Measurements from ENCODE around the gene RTL10. TPM values are rescaled to one million over a fixed set of nuclear protein-coding genes. Genes with fewer than 3 reads are reported as not detected.

Gene RTL10
- total RNA-seq, 1 donor from 2014 or later = 35.1 TPM

DNA sequence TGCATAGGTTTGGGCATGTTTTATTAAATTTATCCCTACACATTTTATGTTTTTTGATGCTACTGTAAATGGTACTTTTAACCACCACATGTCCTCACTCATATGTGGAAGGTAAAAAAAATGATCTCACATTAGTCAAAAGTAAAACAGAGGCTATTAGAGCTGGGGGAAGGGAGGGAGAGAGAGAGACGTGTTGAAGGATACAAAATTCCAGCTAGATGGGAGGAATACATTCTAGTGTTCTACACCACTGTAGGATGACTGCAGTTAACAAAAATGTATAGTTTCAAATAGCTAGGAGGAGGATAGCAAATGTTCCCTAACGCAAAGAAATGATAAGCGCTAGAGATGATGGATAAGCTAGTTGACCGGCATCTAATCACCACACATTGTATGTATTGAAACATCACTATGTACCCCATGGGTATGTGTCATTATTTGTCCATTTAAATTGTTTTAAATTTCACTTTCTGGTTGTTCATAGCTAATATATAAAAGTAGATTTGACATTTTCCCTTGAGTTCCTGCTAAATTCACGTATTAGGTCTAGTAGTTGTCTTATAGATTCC, 9.9 kb upstream of the RTL10 start:
- Mint-ChIP-seq H3K4me3 (no peak overlapping the region), H3K4me1 (peaks cover 12% of the 10 kb centered on the region), H3K36me3 (peaks cover 5% of the 10 kb centered on the region), H3K27me3 (ENCODE audit: low read depth) (no peaks in the 10 kb centered on the region), H3K9me3 (peaks cover 3% of the 10 kb centered on the region), H3K27ac (peak overlapping the region; percentile 11)
- no peak for DNase-seq (ENCODE audit: low spot score in 2 of 2, unreplicated experiment in 2 of 2)
- TF ChIP-seq, protein P1, sequence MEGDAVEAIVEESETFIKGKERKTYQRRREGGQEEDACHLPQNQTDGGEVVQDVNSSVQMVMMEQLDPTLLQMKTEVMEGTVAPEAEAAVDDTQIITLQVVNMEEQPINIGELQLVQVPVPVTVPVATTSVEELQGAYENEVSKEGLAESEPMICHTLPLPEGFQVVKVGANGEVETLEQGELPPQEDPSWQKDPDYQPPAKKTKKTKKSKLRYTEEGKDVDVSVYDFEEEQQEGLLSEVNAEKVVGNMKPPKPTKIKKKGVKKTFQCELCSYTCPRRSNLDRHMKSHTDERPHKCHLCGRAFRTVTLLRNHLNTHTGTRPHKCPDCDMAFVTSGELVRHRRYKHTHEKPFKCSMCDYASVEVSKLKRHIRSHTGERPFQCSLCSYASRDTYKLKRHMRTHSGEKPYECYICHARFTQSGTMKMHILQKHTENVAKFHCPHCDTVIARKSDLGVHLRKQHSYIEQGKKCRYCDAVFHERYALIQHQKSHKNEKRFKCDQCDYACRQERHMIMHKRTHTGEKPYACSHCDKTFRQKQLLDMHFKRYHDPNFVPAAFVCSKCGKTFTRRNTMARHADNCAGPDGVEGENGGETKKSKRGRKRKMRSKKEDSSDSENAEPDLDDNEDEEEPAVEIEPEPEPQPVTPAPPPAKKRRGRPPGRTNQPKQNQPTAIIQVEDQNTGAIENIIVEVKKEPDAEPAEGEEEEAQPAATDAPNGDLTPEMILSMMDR (IDR thresholded peaks at IDR 0.05; ENCODE audit: unreplicated experiment) = no peak

DNA sequence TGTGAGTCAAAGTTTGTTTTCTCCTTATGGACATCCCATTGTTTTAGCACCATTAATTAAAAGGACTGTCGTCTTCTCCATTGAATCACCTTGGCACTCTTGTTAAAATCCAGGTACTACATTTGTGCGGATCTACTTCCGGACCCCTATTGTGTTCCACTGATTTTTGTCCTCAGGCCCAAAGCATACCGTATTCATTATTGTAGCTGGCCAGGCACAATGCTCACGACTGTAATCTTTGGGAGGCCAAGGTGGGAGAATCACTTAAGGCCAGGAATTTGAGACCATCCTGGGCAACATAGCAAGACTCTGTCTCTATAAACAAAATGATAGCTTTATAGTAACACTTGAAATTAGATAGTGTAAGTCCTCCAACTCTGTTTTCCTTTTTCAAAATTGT, 8.9 kb upstream of the RTL10 start:
- DNase-seq (ENCODE audit: low spot score in 2 of 2, unreplicated experiment in 2 of 2) = no peak
- Mint-ChIP-seq H3K27ac (no peak overlapping the region), H3K4me3 (no peak overlapping the region), H3K27me3 (ENCODE audit: low read depth) (no peaks in the 10 kb centered on the region), H3K9me3 (peaks cover 5% of the 10 kb centered on the region), H3K36me3 (peaks cover 5% of the 10 kb centered on the region), H3K4me1 (peaks cover 12% of the 10 kb centered on the region)
- TF ChIP-seq, protein P1 (IDR thresholded peaks at IDR 0.05; ENCODE audit: unreplicated experiment) = no peak

DNA sequence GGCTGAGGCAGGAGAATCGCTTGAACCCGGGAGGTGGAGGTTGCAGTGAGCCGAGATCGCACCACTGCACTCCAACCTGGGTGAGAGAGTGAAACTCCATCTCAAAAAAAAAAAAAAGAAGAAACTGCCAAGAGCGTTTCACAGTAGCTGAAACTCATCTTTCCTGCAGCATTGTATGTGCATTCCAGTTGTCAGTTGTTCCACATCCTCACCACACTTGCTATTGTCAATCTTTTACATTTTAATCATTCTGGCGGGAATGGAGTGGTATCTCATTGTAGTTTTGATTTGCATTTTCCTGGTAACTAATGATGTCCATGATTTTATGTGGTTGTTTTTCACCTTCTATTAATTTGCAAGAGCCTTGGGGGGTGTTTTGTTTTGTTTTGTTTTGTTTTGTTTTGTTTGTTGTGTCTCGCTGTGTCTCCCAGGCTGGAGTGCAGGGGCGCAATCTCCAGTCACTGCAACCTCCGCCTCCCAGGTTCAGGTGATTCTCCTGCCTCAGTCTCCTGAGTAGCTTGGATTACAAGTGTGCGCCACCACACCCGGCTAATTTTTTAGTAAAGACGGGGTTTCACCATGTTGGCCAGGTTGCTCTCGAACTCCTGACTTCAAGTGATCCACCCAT, 8.1 kb upstream of the RTL10 start:
- DNase-seq (ENCODE audit: low spot score in 2 of 2, unreplicated experiment in 2 of 2) = no peak
- peaks cover 5% of the 10 kb centered on the region for H3K36me3 Mint-ChIP-seq
- H3K27me3 Mint-ChIP-seq (ENCODE audit: low read depth) = no peaks in the 10 kb centered on the region
- H3K4me3 Mint-ChIP-seq = no peak overlapping the region
- H3K4me1 Mint-ChIP-seq = peaks cover 12% of the 10 kb centered on the region
- TF ChIP-seq, protein P1 (IDR thresholded peaks at IDR 0.05; ENCODE audit: unreplicated experiment) = no peak
- H3K9me3 Mint-ChIP-seq = peaks cover 5% of the 10 kb centered on the region
- H3K27ac Mint-ChIP-seq = no peak overlapping the region

DNA sequence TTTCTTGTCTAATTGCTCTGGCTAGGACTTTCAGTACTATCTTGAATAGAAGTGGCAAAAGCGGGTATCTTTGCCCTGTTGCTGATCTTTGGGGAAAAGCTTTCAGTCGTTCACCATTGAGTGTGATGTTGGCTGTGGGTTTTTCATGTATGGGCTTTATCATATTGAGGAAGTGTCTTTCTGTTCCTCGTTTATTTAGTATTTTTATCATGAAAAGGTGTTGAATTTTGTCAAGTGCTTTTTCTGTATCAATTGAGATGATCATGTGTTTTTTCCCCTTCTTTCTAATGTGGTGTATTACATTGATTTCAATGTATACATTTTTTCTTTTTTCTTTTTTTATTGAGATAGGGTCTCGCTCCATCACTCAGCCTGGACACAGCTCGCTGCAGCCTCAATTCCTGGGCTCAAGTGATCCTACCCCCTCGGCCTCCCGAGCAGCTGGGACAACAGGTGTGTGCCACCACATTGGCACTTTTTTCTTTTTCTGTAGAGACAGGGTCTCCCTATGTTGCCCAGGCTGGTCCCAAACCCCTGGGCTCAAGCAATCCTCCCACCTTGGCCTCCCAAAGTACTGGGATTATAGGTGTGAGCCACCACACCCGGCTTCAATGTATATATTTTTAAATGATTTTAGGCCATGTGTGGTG, 5.3 kb upstream of the RTL10 start:
- H3K27ac Mint-ChIP-seq = no peak overlapping the region
- H3K27me3 Mint-ChIP-seq (ENCODE audit: low read depth) = no peaks in the 10 kb centered on the region
- TF ChIP-seq, protein P1 (IDR thresholded peaks at IDR 0.05; ENCODE audit: unreplicated experiment) = no peak
- H3K4me1 Mint-ChIP-seq = peaks cover 14% of the 10 kb centered on the region
- no peak overlapping the region for H3K4me3 Mint-ChIP-seq
- H3K9me3 Mint-ChIP-seq = peaks cover 5% of the 10 kb centered on the region
- peaks cover 5% of the 10 kb centered on the region for H3K36me3 Mint-ChIP-seq
- DNase-seq (ENCODE audit: low spot score in 2 of 2, unreplicated experiment in 2 of 2) = no peak

DNA sequence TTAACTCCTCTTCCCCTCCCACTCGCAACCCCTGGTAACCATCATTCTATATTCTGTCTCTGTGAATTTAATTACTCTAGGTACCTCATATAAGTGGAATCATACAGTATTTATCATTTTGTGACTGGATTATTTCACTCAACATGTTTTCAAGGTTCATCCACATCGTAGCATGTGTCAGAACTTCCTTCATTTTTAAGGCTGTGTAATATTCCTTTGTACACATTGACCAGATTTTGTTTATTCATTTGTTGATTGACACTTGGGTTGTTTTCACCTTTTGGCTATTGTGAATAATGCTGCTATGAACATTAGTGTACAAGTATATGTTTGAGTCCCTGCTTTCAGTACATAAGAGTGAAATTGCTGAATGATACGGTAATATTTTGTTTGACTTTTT, 2.7 kb upstream of the RTL10 start:
- TF ChIP-seq, protein P1 (IDR thresholded peaks at IDR 0.05; ENCODE audit: unreplicated experiment) = no peak
- Mint-ChIP-seq H3K27me3 (ENCODE audit: low read depth) (no peaks in the 10 kb centered on the region), H3K4me3 (no peak overlapping the region)

More for the DNA sequence above, 2.7 kb upstream of the RTL10 start:
- Mint-ChIP-seq H3K4me1 (peaks cover 26% of the 10 kb centered on the region), H3K9me3 (peaks cover 5% of the 10 kb centered on the region), H3K27ac (no peak overlapping the region), H3K36me3 (peaks cover 5% of the 10 kb centered on the region)
- DNase-seq (ENCODE audit: low spot score in 2 of 2, unreplicated experiment in 2 of 2) = no peak
